Endometrial microvascular endothelial cells (primary cell): ENCODE measurements around the gene THOP1. TPM values are rescaled to one million over a fixed set of nuclear protein-coding genes. Genes with fewer than 3 reads are reported as not detected.

Experiments
- in situ Hi-C: cut with HindIII; loops from 2 replicates; pipeline ENCODE4 v1.10.0; 2017; ENCODE audit warnings: low sequenced_read_pairs, low pct_unique_long_range_greater_than_20kb; ENCODE audit errors: inconsistent ontology term
- total RNA-seq: library from RNA; depleted of rRNA; stranded (reverse); fragments of >200 nt; gene quantifications from one replicate; pipeline ENCODE4 v1.2.3, GENCODE V29; 2015; ENCODE audit errors: inconsistent ontology term

Gene THOP1
- total RNA-seq, 1 donor from 2014 or later = 140 TPM

DNA sequence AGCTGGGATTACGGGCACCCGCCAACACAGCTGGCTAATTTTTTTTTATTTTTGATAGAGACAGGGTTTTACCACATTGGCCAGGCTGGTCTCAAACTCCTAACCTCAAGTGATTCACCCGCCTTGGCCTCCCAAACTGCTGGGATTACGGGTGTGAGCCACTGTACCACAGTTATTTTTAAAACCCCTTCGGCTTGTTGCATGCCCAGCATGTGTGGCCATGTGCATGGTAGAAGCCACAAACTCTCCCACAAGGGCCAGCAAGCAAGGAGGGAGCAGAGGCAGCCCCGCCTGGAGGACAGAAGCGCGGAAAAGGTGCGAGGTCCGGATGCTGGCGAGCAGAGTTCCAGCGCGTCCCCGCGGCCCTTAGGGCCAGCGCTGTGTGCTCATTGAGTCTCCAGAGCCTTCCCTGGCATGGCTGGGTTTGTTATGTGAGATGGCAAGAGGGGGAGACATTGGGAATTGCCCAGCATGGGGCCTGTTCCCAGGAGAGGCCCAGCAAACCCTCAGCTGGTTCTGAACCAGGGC is 12.9 kb downstream of the THOP1 start:
- in situ Hi-C loops = no loop called here

DNA sequence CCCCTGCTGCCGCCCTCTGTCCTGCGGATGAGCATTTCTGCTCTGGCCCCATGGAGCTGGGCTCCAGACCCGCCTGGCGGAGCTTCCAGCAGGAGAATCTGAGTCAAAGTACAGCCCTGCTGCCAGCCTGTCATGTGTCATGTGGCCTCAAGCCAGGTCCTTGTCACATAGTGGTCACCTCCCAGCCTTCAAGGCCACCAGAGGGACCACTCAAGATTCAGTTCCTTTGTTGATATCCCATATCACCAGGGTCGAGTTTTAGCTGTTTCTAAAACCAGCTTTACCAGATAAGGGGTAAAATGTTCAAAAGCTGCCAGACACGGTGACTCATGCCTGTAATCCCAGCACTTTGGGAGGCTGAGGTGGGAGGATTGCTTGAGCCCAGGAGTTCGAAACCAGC is 13.4 kb downstream of the THOP1 start:
- in situ Hi-C loops = no loop called here

DNA sequence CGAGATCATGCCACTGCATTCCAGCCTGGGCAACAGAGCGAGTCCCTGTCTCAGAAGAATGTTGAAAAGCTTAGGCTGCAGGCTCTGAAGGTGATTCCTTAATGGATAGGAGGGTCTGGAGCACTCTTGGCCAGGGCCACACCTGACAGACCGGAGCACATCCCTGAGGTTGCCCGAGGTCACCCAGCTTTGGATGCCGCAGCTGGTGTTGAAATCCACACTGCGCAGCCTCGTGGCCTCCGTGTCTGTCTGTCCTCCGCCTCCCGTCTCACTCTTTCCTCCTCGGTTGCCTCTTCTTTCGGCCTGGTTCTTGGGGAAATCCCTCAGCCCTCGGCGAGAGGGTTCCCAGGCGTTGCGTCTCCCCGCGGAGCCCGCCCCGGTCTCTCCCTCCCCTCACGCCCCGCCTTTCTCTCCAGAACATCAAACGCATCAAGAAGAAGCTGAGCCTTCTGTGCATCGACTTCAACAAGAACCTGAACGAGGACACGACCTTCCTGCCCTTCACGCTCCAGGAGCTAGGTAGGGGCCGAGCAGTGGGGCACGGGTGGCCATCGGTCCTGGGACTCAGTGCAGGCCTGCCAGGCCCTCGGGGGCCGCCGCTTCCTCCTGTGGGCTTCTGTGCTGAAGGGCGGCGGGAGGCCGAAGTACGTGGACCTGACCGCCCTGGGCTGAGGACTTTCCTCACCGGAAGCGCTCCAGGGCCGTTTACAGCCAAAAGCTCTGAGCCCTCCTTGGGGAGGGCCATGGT is 14.1 kb downstream of the THOP1 start:
- in situ Hi-C loops = no loop called here

DNA sequence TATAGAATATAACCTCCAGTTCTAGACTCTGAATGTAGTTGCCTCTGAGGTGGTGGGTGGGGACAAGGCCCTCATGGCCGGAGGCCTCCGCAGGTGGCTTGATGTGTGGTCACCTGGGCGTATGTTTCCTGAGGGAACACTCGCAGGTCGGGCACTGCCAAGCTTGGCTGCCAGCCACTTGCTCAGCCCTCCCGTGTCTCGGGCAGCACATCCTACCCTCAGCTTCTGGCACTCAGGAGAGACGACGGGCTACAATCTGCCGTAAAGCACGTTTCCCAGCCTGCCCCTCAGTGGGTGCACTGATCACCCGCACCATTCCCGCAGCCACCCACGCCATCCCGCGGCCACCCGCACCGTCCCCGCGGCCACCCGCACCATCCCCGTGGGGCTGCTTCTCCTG is 15.2 kb downstream of the THOP1 start:
- in situ Hi-C loops = no loop called here

DNA sequence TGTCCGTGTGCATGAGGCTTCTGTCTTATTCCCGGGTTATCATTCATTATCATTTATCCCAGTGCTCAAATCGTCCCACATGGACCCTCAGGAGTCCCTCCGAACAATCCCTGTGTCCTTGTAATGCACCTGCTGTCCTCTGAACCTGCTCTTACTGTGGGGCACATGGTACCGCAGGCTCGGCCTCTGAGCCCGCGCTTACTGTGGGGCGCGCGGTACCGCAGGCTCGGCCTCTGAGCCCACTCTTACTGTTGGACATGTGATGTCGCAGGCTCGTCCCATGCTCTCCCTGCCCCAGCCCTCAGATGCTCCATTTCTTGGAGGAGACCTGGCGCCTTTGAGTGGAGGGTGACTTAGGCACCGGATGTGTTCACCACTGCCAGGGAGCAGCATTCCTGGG is 17.5 kb downstream of the THOP1 start:
- in situ Hi-C loops = no loop called here

DNA sequence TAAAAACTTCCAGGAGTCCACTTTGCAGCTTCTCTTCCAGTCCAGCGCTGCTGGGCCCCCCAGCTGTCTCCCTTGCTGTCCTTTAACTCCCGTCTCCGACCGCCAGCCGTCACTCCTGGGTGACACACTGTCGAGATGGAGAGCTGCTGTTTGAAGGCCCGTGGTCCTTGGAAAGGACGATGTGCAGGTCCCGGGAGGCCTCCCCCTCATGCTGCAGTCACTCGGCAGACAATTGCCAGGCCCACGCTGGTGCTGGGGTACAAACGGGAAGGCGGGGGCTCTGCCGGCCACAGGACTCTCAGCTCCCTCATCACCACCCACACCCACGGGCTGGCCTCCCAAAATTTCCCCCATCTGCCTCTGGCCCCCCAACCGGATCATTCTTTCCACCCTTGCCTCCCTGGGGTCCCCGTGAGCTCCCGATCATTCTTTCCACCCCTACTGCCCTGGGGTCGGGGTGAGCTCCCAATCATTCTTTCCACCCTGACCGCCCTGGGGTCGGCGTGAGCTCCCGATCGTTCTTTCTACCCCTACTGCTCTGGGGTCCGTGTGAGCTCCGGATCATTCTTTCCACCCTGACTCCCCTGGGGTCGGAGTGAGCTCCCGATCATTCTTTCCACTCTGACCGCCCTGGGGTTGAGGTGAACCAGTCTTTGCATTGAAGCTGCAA is 18.3 kb downstream of the THOP1 start:
- in situ Hi-C loops = no loop called here

DNA sequence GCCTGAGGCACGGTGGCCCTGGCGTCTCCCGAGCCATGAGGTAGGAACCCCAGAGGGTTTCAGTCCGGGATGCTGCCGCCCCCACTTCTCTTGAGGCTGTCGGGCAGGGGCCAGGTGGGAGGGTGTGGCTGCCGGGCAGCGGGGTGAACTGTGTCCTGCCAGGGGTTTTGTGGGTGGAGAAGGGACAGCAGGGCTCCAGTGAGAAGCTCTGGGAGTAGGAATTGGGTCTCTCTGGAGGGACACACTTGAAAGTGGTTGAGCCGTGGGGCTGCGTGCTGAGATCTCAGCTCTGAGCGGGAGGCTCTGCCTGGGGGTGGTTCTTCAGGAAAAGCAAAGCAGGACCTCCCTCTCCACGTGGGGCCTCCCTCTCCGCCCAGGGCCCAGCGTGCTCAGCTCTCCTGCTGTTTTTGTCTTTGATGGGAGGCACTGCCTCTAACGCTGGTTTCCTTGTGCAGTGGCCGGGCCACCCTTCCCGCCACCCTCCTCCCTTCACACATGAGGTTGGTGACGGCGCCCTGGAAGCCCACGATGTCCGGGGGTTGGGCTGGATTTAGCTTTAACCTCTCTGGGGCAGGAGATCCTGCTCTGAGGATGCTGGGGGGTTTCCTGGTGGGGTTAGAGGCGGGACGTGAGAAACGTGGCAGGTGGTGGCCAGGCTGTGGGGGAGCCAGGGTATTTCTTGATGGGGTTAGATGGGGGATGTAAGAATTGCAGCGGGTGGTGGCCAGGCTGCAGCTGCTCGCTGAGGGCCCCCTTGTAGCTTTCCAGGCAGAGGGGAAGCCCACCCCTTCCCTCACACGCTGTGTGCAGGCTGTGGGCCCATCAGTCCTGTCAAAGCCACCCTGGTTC is 19.1 kb downstream of the THOP1 start:
- in situ Hi-C loops = no loop called here

DNA sequence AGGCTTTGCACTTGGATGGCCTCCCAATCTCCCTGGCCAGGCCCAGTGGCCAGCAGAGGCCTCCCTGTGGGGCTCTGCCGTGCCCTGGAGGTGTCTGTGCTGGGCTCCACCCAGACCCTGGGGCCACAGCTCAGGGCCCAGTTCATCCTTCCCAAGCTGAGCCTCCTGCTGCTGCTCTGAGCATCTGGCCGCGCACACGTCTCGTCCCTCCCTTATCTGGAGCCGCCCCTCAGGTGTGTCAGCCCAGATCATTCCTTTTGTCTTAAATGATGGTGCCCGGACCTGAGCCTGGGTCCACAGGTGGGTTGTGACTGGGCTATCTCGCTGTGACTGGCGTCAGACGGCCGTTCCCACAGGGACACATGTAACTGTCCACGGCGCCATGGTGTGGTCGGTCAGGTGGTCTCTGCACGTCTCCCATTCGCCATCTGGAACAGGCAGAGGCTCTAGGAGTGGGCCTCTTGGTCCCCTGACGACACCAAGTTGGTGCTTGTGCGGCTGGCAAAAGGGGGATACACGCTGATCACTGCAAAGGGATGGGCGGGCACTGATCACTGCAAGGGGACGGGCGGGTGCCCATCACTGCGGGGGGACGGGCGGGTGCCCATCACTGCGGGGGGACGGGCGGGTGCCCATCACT is 20.1 kb downstream of the THOP1 start:
- in situ Hi-C loops = no loop called here

DNA sequence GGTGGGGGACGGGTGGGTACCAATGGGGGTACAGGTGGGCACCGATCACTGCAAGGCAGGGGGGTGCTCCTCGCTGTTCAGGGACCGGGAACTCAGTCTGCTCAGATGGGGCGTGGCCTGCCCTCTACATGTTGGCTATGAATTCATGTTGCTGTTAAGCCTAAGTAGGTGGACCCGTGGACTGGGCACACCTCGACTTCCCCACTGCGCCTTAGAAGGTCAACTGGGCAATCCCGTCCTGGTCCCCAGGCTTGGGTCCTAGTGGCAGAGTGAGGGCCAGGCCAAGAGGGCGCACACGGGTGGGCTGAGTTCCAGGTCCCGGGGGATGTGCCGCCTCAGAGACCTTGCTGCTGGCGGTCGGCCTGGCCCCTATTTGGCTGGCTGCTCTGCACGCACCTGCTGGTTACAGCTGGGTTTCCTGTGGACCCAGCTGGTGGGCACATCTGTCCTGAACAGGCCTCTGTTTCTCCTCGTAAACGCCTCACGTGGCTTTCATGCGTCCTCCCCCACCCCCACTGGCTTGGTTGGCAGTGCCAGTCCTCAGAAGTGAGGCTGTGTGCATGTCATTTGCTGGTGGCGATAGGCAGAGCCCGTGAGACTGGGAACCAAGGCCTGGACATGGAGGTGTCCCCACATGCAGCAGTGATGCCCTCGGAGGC is 20.8 kb downstream of the THOP1 start:
- in situ Hi-C loops = no loop called here

DNA sequence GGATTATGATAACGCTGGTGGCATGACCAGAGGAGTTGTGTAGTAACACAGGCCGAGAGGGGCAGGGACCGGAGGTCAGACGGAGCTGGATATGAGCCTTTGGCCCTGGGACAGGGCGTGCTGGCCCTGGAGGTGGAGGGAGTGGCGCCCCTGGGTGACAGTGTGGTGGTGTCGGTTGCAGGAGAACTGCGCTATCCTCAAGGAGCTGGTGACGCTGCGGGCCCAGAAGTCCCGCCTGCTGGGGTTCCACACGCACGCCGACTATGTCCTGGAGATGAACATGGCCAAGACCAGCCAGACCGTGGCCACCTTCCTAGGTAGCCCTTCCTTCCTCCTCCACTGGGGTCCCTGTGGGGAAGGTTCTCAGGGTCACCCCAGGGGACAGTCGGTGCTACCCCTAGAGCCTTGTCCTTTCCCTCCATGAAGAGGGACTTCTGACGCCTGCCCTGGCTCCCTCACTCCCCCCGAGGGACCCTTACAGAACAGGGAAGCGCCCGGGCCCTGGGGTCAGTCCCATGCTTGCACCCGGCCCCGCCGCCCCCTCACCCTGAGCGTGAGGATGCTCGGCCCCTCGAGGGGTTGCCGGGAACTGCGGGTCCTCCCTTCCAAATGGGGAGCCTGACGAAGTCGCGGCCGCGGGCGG is 21.6 kb downstream of the THOP1 start:
- in situ Hi-C loops = no loop called here

DNA sequence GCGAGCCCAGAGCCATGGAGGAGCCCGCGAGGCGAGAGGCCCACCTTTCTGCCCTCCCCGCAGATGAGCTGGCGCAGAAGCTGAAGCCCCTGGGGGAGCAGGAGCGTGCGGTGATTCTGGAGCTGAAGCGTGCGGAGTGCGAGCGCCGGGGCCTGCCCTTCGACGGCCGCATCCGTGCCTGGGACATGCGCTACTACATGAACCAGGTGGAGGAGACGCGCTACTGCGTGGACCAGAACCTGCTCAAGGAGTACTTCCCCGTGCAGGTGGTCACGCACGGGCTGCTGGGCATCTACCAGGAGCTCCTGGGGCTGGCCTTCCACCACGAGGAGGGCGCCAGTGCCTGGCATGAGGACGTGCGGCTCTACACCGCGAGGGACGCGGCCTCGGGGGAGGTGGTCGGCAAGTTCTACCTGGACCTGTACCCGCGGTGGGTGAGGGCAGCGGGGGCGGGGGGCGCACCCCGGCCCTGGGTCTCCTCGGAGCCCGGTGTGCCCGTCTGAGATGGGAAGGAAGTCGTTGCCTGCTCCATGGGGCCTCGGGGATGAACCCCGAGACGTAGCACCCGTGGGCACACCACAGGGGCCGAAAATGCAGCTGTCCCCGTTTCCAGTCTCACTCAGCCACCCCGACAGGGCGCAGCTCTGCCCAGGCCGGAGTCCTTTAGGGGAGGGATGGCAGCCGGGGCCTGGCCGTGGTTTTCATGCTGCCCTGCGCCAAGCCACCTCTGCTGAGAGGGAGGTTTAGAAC is 22.3 kb downstream of the THOP1 start:
- in situ Hi-C loops = no loop called here

DNA sequence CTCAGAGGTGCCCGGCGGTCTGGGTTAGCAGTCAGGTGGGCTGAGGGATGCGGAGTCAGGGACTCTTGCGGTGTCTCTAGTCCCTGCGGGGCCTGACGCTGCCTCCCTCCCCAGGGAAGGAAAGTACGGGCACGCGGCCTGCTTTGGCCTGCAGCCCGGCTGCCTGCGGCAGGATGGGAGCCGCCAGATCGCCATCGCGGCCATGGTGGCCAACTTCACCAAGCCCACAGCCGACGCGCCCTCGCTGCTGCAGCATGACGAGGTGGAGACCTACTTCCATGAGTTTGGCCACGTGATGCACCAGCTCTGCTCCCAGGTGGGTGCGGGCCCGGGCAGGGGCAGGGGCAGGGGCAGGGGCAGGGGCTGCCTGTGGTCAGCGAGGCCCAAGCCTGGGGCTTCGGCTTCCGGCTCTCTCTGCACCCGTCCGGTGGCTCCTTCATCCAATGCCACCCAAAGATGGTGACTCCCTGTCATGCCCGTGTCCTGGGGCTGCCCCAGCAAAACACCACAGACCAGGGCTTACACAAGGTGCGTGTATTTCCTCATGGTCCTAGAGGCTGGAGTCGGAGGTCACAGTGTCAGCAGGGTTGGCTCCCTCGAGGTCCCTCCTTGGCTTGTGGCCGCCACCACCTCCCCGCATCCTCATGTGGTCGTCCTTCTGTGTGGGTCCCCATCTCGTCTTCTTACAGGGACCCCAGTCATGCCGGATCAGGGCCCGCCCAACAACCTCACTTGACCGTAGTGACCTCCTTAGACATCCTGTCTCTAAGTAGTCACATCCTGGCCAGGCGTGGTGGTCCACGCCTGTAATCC is 23.0 kb downstream of the THOP1 start:
- in situ Hi-C loops = no loop called here

DNA sequence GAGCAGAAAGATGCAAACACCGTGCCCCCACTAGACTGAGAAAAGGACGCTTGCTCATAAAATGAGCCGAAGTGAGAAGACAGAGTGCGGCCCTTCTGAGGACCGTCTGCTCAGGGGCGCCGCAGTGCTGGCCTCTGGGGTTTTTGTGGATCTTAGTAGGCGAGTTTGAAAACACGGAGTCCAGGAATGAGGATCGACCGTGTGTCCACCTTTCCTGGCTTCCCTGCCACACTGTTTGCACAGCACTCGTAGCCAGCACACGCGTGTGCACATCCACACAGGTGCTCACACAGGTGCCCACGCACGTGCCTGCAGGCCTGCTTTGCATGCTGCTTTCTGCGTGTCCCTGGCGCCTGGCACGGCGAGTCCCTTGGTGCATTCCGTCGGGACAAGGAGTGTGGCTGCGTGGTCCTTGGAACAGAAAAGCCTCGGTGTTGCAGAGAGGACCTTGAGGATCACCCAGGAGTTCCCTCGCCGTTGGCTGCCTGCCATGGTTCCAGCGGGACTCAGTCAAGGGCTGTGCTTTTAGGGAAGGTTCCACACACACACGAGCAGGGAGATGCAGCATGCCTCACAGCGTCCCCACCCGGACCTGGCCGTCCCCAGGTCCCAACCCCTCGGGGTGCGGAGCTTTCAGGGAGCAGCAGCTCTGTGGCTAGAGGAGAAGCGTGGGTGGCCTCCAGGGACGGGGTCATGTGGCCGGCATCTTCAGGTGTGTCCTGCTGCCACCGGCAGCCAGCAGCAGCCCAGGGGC is 24.3 kb downstream of the THOP1 start:
- in situ Hi-C loops = no loop called here

DNA sequence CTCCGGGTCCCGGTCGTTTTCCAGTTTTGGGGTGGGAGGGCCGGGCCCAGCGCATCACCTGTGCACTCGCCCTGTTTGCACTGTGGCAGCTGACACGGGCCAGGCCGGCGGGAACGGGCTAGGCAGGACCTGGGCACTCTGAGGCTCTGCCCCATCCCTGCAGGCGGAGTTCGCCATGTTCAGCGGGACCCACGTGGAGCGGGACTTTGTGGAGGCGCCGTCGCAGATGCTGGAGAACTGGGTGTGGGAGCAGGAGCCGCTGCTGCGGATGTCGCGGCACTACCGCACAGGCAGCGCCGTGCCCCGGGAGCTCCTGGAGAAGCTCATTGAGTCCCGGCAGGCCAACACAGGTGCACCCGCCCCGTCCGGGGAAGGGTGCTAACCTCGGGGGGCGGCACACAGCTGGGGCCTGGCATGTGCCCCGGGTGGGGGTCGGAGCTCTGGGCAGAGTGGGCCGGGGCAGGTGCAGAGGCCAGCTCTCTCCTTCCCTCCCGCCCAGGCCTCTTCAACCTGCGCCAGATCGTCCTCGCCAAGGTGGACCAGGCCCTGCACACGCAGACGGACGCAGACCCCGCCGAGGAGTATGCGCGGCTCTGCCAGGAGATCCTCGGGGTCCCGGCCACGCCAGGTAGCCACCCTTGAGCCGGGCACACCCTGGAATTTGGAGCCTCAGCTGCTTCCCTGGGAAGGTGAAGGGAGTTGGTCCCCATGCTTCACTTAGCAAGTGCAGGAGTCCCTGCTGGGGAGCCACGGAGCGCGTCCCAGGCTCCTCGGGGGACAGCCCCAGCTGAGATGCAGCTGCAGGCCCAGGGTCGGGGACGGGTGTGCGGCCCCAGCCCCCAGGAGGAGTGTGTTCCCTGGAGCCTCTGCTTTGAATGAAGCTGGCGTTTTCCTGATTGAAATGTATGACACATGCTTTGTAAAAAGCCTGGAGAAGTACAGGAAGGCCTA is 25.1 kb downstream of the THOP1 start:
- in situ Hi-C loops = no loop called here

DNA sequence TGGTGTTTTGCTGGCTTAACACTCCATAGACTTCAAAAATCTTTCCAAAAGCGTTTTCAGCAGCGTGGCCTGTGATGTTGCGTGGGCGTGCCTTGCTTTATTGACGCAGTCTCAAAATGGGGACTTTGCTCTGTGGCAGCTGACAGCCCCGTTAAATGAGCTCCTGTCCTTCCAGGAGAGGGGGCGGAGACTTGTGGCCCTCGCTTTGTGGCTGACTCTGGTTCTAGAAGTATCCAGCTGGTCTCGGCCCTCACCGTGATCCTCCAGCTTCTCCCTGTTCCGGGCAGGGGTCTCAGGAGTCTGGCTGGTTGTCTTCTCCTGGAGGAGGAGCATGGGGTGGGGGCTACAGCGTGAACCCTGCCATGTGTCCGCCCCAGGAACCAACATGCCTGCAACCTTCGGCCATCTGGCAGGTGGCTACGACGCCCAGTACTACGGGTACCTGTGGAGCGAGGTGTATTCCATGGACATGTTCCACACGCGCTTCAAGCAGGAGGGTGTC is 26.0 kb downstream of the THOP1 start:
- in situ Hi-C loops = no loop called here
